SK-N-SH treated with all-trans-retinoic acid at 6 μM for 48 hours (cell line): ENCODE measurements around the gene TMED8.

Experiments
- ATAC-seq: fragments of 200-7000 bp; cut with Tn5 transposase; 3 replicates; pipeline ENCODE4 v1.9.1; 2020; ENCODE audit warnings: mild to moderate bottlenecking, moderate library complexity
- ARNTL ChIP-seq: fragments of 450-650 bp; formaldehyde crosslinking; IDR thresholded peaks from 2 replicates; pipeline ENCODE4 v1.5.0; 2020; ENCODE audit warnings: low read depth, mild to moderate bottlenecking, moderate library complexity, borderline replicate concordance
- BACH2 ChIP-seq: fragments of 250-450 bp; sonication (Bioruptor Pico); IDR thresholded peaks from 2 replicates; pipeline ENCODE4 v1.9.0; 2021; ENCODE audit warnings: mild to moderate bottlenecking, borderline replicate concordance
- CREB5 ChIP-seq: fragments of 250-450 bp; sonication (Bioruptor Pico); IDR thresholded peaks from 2 replicates; pipeline ENCODE4 v1.5.1; 2020; ENCODE audit warnings: low read depth, mild to moderate bottlenecking, moderate library complexity
- CSDC2 ChIP-seq: fragments of 250-450 bp; sonication (Bioruptor Pico); IDR thresholded peaks from 2 replicates; pipeline ENCODE4 v1.5.0; 2020; ENCODE audit warnings: mild to moderate bottlenecking, moderate library complexity
- ESRRG ChIP-seq: fragments of 250-450 bp; sonication (Bioruptor Pico); IDR thresholded peaks from 2 replicates; pipeline ENCODE4 v1.6.1; 2021; ENCODE audit warnings: mild to moderate bottlenecking
- GLIS3 ChIP-seq: fragments of 250-450 bp; sonication (Bioruptor Pico); IDR thresholded peaks from 2 replicates; pipeline ENCODE4 v1.5.0; 2020; ENCODE audit warnings: mild to moderate bottlenecking, moderate library complexity
- ISL1 ChIP-seq: fragments of 250-450 bp; sonication (Bioruptor Pico); IDR thresholded peaks from 2 replicates; pipeline ENCODE4 v2.1.2; 2022; ENCODE audit warnings: mild to moderate bottlenecking, moderate library complexity
- OSR1 ChIP-seq: fragments of 250-450 bp; sonication (Bioruptor Pico); IDR thresholded peaks from 2 replicates; pipeline ENCODE4 v1.8.0; 2022; ENCODE audit warnings: moderate library complexity, mild to moderate bottlenecking, inconsistent platforms
- PATZ1 ChIP-seq: fragments of 250-450 bp; sonication (Bioruptor Pico); IDR thresholded peaks from 2 replicates; pipeline ENCODE4 v1.8.0; 2020; ENCODE audit warnings: mild to moderate bottlenecking, moderate library complexity, borderline replicate concordance
- POU6F1 ChIP-seq: fragments of 250-450 bp; sonication (Bioruptor Pico); IDR thresholded peaks from 2 replicates; pipeline ENCODE4 v1.8.0; 2021; ENCODE audit warnings: low read depth, mild to moderate bottlenecking, moderate library complexity, borderline replicate concordance
- PPARA ChIP-seq: fragments of 250-450 bp; sonication (Bioruptor Pico); IDR thresholded peaks from 2 replicates; pipeline ENCODE4 v1.5.0; 2020; ENCODE audit warnings: mild to moderate bottlenecking, borderline replicate concordance
- RARB ChIP-seq: fragments of 250-450 bp; sonication (Bioruptor Pico); IDR thresholded peaks from 2 replicates; pipeline ENCODE4 v1.8.0; 2021; ENCODE audit warnings: mild to moderate bottlenecking, moderate library complexity
- SNAI2 ChIP-seq: fragments of 250-450 bp; sonication (Bioruptor Pico); IDR thresholded peaks from 2 replicates; pipeline ENCODE4 v1.5.0; 2020; ENCODE audit warnings: mild to moderate bottlenecking, moderate library complexity
- TCF4 ChIP-seq: fragments of 250-450 bp; sonication (Bioruptor Pico); IDR thresholded peaks from 2 replicates; pipeline ENCODE4 v1.8.0; 2021; ENCODE audit warnings: mild to moderate bottlenecking, moderate library complexity, borderline replicate concordance
- TOX ChIP-seq: fragments of 250-450 bp; sonication (Bioruptor Pico); IDR thresholded peaks from 2 replicates; pipeline ENCODE4 v1.8.0; 2021; ENCODE audit warnings: mild to moderate bottlenecking, moderate library complexity, borderline replicate concordance
- ZC3H10 ChIP-seq: fragments of 250-450 bp; sonication (Bioruptor Pico); IDR thresholded peaks from 2 replicates; pipeline ENCODE4 v1.5.1; 2021; ENCODE audit warnings: mild to moderate bottlenecking, moderate library complexity
- ZFP3 ChIP-seq: fragments of 250-450 bp; sonication (Bioruptor Pico); IDR thresholded peaks from 2 replicates; pipeline ENCODE4 v1.5.0; 2020; ENCODE audit warnings: mild to moderate bottlenecking, moderate library complexity
- ZFP30 ChIP-seq: fragments of 450-650 bp; formaldehyde crosslinking; IDR thresholded peaks from 2 replicates; pipeline ENCODE4 v1.5.0; 2022; ENCODE audit warnings: mild to moderate bottlenecking, moderate library complexity
- ZNF565 ChIP-seq: fragments of 450-650 bp; formaldehyde crosslinking; conservative IDR thresholded peaks from 2 replicates; pipeline ENCODE4 v1.5.0; 2020; ENCODE audit warnings: low read depth, mild to moderate bottlenecking, moderate library complexity
- ZNF70 ChIP-seq: fragments of 450-650 bp; formaldehyde crosslinking; IDR thresholded peaks from 2 replicates; pipeline ENCODE4 v1.5.0; 2020; ENCODE audit warnings: mild to moderate bottlenecking, moderate library complexity
- TF ChIP-seq, protein P1 (sequence below): fragments of 250-450 bp; sonication (Bioruptor Pico); IDR thresholded peaks from 2 replicates; pipeline ENCODE4 v1.5.0; 2020; ENCODE audit warnings: mild to moderate bottlenecking, moderate library complexity

The TMED8 gene

GRCh38 chr14:77324816-77325745 is 51.8 kb downstream of the TMED8 start:
- TF ChIP-seq, protein P1, sequence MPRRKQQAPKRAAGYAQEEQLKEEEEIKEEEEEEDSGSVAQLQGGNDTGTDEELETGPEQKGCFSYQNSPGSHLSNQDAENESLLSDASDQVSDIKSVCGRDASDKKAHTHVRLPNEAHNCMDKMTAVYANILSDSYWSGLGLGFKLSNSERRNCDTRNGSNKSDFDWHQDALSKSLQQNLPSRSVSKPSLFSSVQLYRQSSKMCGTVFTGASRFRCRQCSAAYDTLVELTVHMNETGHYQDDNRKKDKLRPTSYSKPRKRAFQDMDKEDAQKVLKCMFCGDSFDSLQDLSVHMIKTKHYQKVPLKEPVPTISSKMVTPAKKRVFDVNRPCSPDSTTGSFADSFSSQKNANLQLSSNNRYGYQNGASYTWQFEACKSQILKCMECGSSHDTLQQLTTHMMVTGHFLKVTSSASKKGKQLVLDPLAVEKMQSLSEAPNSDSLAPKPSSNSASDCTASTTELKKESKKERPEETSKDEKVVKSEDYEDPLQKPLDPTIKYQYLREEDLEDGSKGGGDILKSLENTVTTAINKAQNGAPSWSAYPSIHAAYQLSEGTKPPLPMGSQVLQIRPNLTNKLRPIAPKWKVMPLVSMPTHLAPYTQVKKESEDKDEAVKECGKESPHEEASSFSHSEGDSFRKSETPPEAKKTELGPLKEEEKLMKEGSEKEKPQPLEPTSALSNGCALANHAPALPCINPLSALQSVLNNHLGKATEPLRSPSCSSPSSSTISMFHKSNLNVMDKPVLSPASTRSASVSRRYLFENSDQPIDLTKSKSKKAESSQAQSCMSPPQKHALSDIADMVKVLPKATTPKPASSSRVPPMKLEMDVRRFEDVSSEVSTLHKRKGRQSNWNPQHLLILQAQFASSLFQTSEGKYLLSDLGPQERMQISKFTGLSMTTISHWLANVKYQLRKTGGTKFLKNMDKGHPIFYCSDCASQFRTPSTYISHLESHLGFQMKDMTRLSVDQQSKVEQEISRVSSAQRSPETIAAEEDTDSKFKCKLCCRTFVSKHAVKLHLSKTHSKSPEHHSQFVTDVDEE (CRISPR knock-in tag), result no peak
- TF ChIP-seq SNAI2 (CRISPR knock-in tag) (no peak), ESRRG (CRISPR knock-in tag) (no peak), ARNTL (no peak), ISL1 (CRISPR knock-in tag) (no peak), ZFP30 (no peak), TOX (CRISPR knock-in tag) (no peak), PPARA (CRISPR knock-in tag) (no peak), TCF4 (no peak), ZNF70 (no peak), ZFP3 (no peak), CSDC2 (CRISPR knock-in tag) (no peak)
- no peak for ATAC-seq

GRCh38 chr14:77324289-77324688 is 52.6 kb downstream of the TMED8 start:
- TF ChIP-seq OSR1 (CRISPR knock-in tag) (no peak), SNAI2 (CRISPR knock-in tag) (no peak), CREB5 (no peak), ZNF70 (no peak), PATZ1 (no peak), PPARA (CRISPR knock-in tag) (no peak), ARNTL (no peak), POU6F1 (CRISPR knock-in tag) (no peak), TCF4 (no peak), ZNF565 (no peak), ZFP30 (no peak), BACH2 (CRISPR knock-in tag) (no peak)
- TF ChIP-seq, protein P1 (CRISPR knock-in tag), result no peak
- no peak for ATAC-seq

DNA sequence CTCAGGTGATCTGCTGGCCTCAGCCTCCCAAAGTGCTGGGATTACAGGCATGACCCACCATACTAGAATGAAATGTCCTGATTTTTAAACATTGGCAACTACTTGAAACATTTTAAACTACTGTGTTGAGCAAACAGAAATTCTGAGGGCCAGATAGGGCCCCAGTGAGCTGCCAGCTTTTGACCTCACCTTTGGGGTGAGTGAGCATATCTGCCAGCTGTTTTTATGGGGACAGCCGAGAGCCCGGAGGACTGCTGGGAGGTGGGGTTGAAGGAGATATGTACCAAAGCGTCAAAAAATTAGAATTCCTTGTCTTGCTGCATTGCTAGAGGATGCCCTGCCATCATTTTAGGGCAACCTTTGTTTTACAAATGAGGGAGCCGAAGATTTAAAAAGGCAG is 53.3 kb downstream of the TMED8 start:
- TF ChIP-seq, protein P1 (CRISPR knock-in tag), result no peak
- TF ChIP-seq OSR1 (CRISPR knock-in tag), result no peak
- no peak for TF ChIP-seq RARB (CRISPR knock-in tag)
- TF ChIP-seq ZC3H10 (CRISPR knock-in tag), result no peak
- TF ChIP-seq GLIS3 (CRISPR knock-in tag), result no peak
- no peak for ATAC-seq
